B cell (primary cell): ENCODE measurements around the gene CAMTA1. TPM values are rescaled to one million over a fixed set of nuclear protein-coding genes. Genes with fewer than 3 reads are reported as not detected.

Experiments
- ATAC-seq: fragments of 200-7000 bp; cut with Tn5 transposase; one replicate; pipeline ENCODE4 v1.10.0; 2021; ENCODE audit warnings: low read depth, mild to moderate bottlenecking, moderate number of reproducible peaks, moderate library complexity
- CTCF ChIA-PET: fragments of 350-600 bp; sonication (Branson Sonifier 250); formaldehyde crosslinking; loops from one replicate; lab custom pipeline; 2021; ENCODE audit warnings: antibody characterized with exemption, inconsistent platforms; lab: Charles Lee
- POLR2A ChIA-PET: fragments of 350-600 bp; sonication (Branson Sonifier 250); formaldehyde crosslinking; loops from one replicate; lab custom pipeline; 2021; ENCODE audit warnings: antibody characterized with exemption; lab: Charles Lee
- DNase-seq: peaks from one replicate; pipeline ENCODE4 v3.0.0; 2013
- H2AFZ ChIP-seq: 2 replicates; pipeline ENCODE4 v1.6.1; 2012; ENCODE audit warnings: mild to moderate bottlenecking, low read depth, low read length; ENCODE audit not compliant: insufficient read depth, poor library complexity, severe bottlenecking
- H3K27ac ChIP-seq, 2 donors: 1 replicate in 1 of 2; 2 replicates in 1 of 2; pipeline ENCODE4 v1.5.1; 2012 to 2013; ENCODE audit warnings: low read length in 2 of 2, mild to moderate bottlenecking in 2 of 2, moderate library complexity in 1 of 2
- H3K27me3 ChIP-seq, 4 experiments: fragments of 200-600 bp in 1 of 4; sonication (generic) in 1 of 4; replicated peaks in 1 of 4; 1 replicate in 2 of 4; 2 replicates in 2 of 4; pipeline versions ENCODE4 v1.6.1 to v1.7.0; 2013 to 2016; ENCODE audit warnings: low read length in 3 of 4, mild to moderate bottlenecking in 2 of 4, mixed read lengths in 1 of 4, moderate library complexity in 1 of 4; ENCODE audit not compliant: insufficient read depth in 4 of 4, control insufficient read depth in 3 of 4; ENCODE audit errors: control extremely low read depth in 1 of 4
- H3K36me3 ChIP-seq, 2 experiments: replicated peaks in 1 of 2; 1 replicate in 1 of 2; 2 replicates in 1 of 2; pipeline versions ENCODE4 v1.6.1 to v1.7.1; 2013; ENCODE audit warnings: low read length in 1 of 2; ENCODE audit not compliant: insufficient read depth in 2 of 2, control insufficient read depth in 1 of 2; ENCODE audit errors: control extremely low read depth in 1 of 2, extremely low read depth in 1 of 2
- H3K4me1 ChIP-seq, 2 donors: fragments of 200-600 bp in 1 of 2; sonication (generic) in 1 of 2; 1 replicate in 1 of 2; 2 replicates in 1 of 2; pipeline versions ENCODE4 v1.5.1 to v1.6.1; 2013 to 2017; ENCODE audit warnings: low read length in 2 of 2; ENCODE audit not compliant: control insufficient read depth in 2 of 2, insufficient read depth in 2 of 2
- H3K4me2 ChIP-seq: replicated peaks from 2 replicates; pipeline ENCODE3; 2012; ENCODE audit warnings: mild to moderate bottlenecking, low read depth, low read length; ENCODE audit not compliant: poor library complexity, severe bottlenecking
- H3K4me3 ChIP-seq, 5 experiments: fragments of 200-600 bp in 1 of 5; sonication (generic) in 1 of 5; 1 replicate in 3 of 5; 2 replicates in 2 of 5; pipeline versions ENCODE4 v1.5.1 to v1.7.0; 2011 to 2016; ENCODE audit warnings: low read length in 4 of 5, mild to moderate bottlenecking in 4 of 5, low read depth in 2 of 5, control low read depth in 1 of 5, moderate library complexity in 1 of 5; ENCODE audit not compliant: insufficient read depth in 1 of 5; ENCODE audit errors: control extremely low read depth in 1 of 5, extremely low read depth in 1 of 5
- H3K79me2 ChIP-seq: fragments of 200-600 bp; sonication (generic); one replicate; pipeline ENCODE4 v1.6.0; 2016; ENCODE audit warnings: low read length; ENCODE audit not compliant: control insufficient read depth, insufficient read depth
- H3K9ac ChIP-seq: fragments of 200-600 bp; sonication (generic); 2 replicates; pipeline ENCODE4 v1.6.1; 2017; ENCODE audit warnings: mild to moderate bottlenecking, low read length, moderate library complexity
- H3K9me3 ChIP-seq, 3 donors: one replicate each; pipeline versions ENCODE4 v1.6.1 to v1.7.1; 2013; ENCODE audit warnings: low read length in 2 of 3; ENCODE audit not compliant: control insufficient read depth in 2 of 3, insufficient read depth in 1 of 3; ENCODE audit errors: control extremely low read depth in 1 of 3
- H4K20me1 ChIP-seq: 2 replicates; pipeline ENCODE4 v1.6.0; 2012; ENCODE audit warnings: mild to moderate bottlenecking, low read length; ENCODE audit not compliant: insufficient read depth, control insufficient read depth, poor library complexity, severe bottlenecking
- H3K27ac Mint-ChIP-seq: one replicate; pipeline ENCODE4 v1.8.0; 2021; ENCODE audit warnings: mixed read lengths
- H3K27me3 Mint-ChIP-seq: one replicate; pipeline ENCODE4 v1.8.0; 2021; ENCODE audit warnings: mixed read lengths
- H3K4me1 Mint-ChIP-seq: one replicate; pipeline ENCODE4 v1.8.0; 2021; ENCODE audit warnings: mixed read lengths
- H3K4me3 Mint-ChIP-seq: one replicate; pipeline ENCODE4 v1.8.0; 2021; ENCODE audit warnings: mixed read lengths
- H3K9me3 Mint-ChIP-seq: one replicate; pipeline ENCODE4 v1.8.0; 2022; ENCODE audit warnings: mixed read lengths; ENCODE audit not compliant: insufficient read depth
- CTCF ChIP-seq: fragments of 200-600 bp; IDR thresholded peaks from one replicate; pipeline ENCODE4 v1.8.0; 2022; ENCODE audit warnings: antibody characterized with exemption, mild to moderate bottlenecking
- EZH2 ChIP-seq: IDR thresholded peaks from 2 replicates; pipeline ENCODE4 v1.6.1; 2012; ENCODE audit warnings: borderline replicate concordance, low read depth, mild to moderate bottlenecking, moderate library complexity, low read length; ENCODE audit not compliant: insufficient read depth, poor library complexity, severe bottlenecking
- WGBS: methylation state at CpG from one replicate; pipeline ENCODE4 v1.1.5; 2013; ENCODE audit warnings: missing lambda C conversion rate; ENCODE audit not compliant: insufficient coverage; 5-methylcytosine and 5-hydroxymethylcytosine counted together
- intact Hi-C: fragments of 100-400 bp; cut with micrococcal nuclease; formaldehyde crosslinking; loops from one replicate; pipeline ENCODE4 v1.10.0; 2022
- polyA plus RNA-seq: library from polyadenylated mRNA; depleted of rRNA; stranded (reverse); fragments of >200 nt; gene quantifications from 2 replicates; pipeline ENCODE4 v1.2.3, GENCODE V29; 2012
- total RNA-seq, 2 donors: library from RNA; stranded (reverse); fragments of 120-200 nt in 1 of 2; gene quantifications; 1 replicate in 1 of 2; 2 replicates in 1 of 2; pipeline versions ENCODE4 v1.2.3 to v1.2.4, GENCODE V29; 2013 to 2022

Gene CAMTA1
- total and polyA plus RNA-seq, 2 donors (not counting 1 experiment from before 2014, with no cell fraction given), result 42.2 to 45.7 TPM

- no peak overlapping the region for H3K4me3 Mint-ChIP-seq
Observed at GRCh38 chr1:7151978-7152377, 366.7 kb downstream of the CAMTA1 start.

GRCh38 chr1:7152655-7153054 lies 367.4 kb downstream of the CAMTA1 start:
- Histone ChIP-seq H3K27ac (no peak overlapping the region), H2AFZ (no peak overlapping the region), H3K4me3 (no peak overlapping the region), H3K27me3 (no peaks in the 10 kb centered on the region), H3K4me1 (no peaks in the 10 kb centered on the region), H4K20me1 (no peaks in the 10 kb centered on the region), H3K79me2 (no peaks in the 10 kb centered on the region), H3K9ac (no peak overlapping the region), H3K9me3 (no peaks in the 10 kb centered on the region), H3K36me3 (no peaks in the 10 kb centered on the region), H3K4me2 (no peak overlapping the region)
- H3K9me3 Mint-ChIP-seq, result no peaks in the 10 kb centered on the region
- peaks cover 15% of the 10 kb centered on the region for H3K27me3 Mint-ChIP-seq
- ChIA-PET CTCF (no interaction called here), POLR2A (no interaction called here)
- TF ChIP-seq CTCF (no peak), EZH2 (no peak)
- DNase-seq, result no peak
- intact Hi-C loops, result no loop called here
- no peak for ATAC-seq
- no peaks in the 10 kb centered on the region for H3K4me1 Mint-ChIP-seq
- H3K4me3 Mint-ChIP-seq, result no peak overlapping the region
- WGBS, result 90% methylated on average over 8 of the region's 10 CpGs
- no peak overlapping the region for H3K27ac Mint-ChIP-seq

More at GRCh38 chr1:7151978-7152377, 366.7 kb downstream of the CAMTA1 start:
- TF ChIP-seq EZH2 (no peak), CTCF (no peak)
- ChIA-PET POLR2A (no interaction called here), CTCF (no interaction called here)
- no peaks in the 10 kb centered on the region for H3K4me1 Mint-ChIP-seq
- Histone ChIP-seq H3K27me3 (no peaks in the 10 kb centered on the region), H2AFZ (no peak overlapping the region), H3K79me2 (no peaks in the 10 kb centered on the region), H3K4me3 (no peak overlapping the region), H3K36me3 (no peaks in the 10 kb centered on the region), H3K27ac (no peak overlapping the region), H4K20me1 (no peaks in the 10 kb centered on the region), H3K4me1 (no peaks in the 10 kb centered on the region), H3K9ac (no peak overlapping the region), H3K9me3 (no peaks in the 10 kb centered on the region), H3K4me2 (no peak overlapping the region)
- H3K27ac Mint-ChIP-seq, result no peak overlapping the region
- 82% methylated on average over 6 of the region's 7 CpGs for WGBS
- intact Hi-C loops, result no loop called here
- peaks cover 15% of the 10 kb centered on the region for H3K27me3 Mint-ChIP-seq
- DNase-seq (no peak), ATAC-seq (no peak)
- H3K9me3 Mint-ChIP-seq, result no peaks in the 10 kb centered on the region
